Panc1 (cell line): Measurements from ENCODE around the gene KIF4B. TPM values are rescaled to one million over a fixed set of nuclear protein-coding genes. Genes with fewer than 3 reads are reported as not detected.

Source experiments
- ATAC-seq: fragments of 200-7000 bp; cut with Tn5 transposase; 2 replicates; pipeline ENCODE4 v1.9.1; 2020; ENCODE audit warnings: mild to moderate bottlenecking, moderate library complexity
- BruUV-seq: library from RNA; stranded (reverse); fragments of 400-500 nt; replicated peaks from 2 replicates; lab custom pipeline; 2021; lab: Mats Ljungman, UMichigan
- CTCF ChIA-PET: fragments of 300-600 bp; sonication (Branson Sonifier 250); formaldehyde crosslinking; loops from one replicate; lab custom pipeline; 2022; ENCODE audit warnings: antibody characterized with exemption; lab: Charles Lee
- POLR2A ChIA-PET: fragments of 300-600 bp; sonication (Branson Sonifier 250); formaldehyde crosslinking; loops from one replicate; lab custom pipeline; 2022; ENCODE audit warnings: antibody characterized with exemption; lab: Charles Lee
- DNase-seq: peaks from one replicate; pipeline ENCODE4 v3.0.0-alpha.2; 2010; ENCODE audit warnings: low read depth, low spot score
- H3K27ac ChIP-seq: 2 replicates; pipeline ENCODE4 v1.5.1; 2011; ENCODE audit warnings: mild to moderate bottlenecking, low read length, inconsistent platforms
- H3K27me3 ChIP-seq: fragments of 200-500 bp; sonication (Bioruptor generic); 2 replicates; pipeline ENCODE4 v1.6.0; 2014; ENCODE audit warnings: low read length, inconsistent platforms; ENCODE audit not compliant: control insufficient read depth, insufficient read depth
- H3K36me3 ChIP-seq: fragments of 200-500 bp; sonication (Bioruptor generic); 2 replicates; pipeline ENCODE4 v1.5.1; 2014; ENCODE audit warnings: inconsistent platforms, mild to moderate bottlenecking, low read length, moderate library complexity; ENCODE audit not compliant: control insufficient read depth, insufficient read depth
- H3K4me1 ChIP-seq: 2 replicates; pipeline ENCODE4 v1.5.1; 2011; ENCODE audit warnings: inconsistent platforms, mild to moderate bottlenecking, low read length, moderate library complexity; ENCODE audit not compliant: control insufficient read depth, insufficient read depth
- H3K4me3 ChIP-seq, 2 experiments: 2 replicates each; pipeline ENCODE4 v1.5.1; 2011 to 2012; ENCODE audit warnings: low read depth in 2 of 2, low read length in 2 of 2, mild to moderate bottlenecking in 2 of 2, inconsistent platforms in 1 of 2, moderate library complexity in 1 of 2
- H3K9me3 ChIP-seq: fragments of 200-500 bp; sonication (Bioruptor generic); 2 replicates; pipeline ENCODE4 v1.5.1; 2014; ENCODE audit warnings: low read depth, mild to moderate bottlenecking, inconsistent platforms, low read length, moderate library complexity; ENCODE audit not compliant: control insufficient read depth, insufficient read depth
- POLR2AphosphoS5 ChIP-seq: IDR thresholded peaks from 2 replicates; pipeline ENCODE4 v1.6.1; 2012; ENCODE audit warnings: mild to moderate bottlenecking, low read depth, low read length, moderate library complexity
- SIN3A ChIP-seq: IDR thresholded peaks from 2 replicates; pipeline ENCODE4 v1.6.1; 2012; ENCODE audit warnings: low read depth, mild to moderate bottlenecking, low read length, moderate library complexity, borderline replicate concordance; ENCODE audit not compliant: insufficient read depth
- TCF7L2 ChIP-seq: IDR thresholded peaks from 2 replicates; pipeline ENCODE4 v1.6.1; 2011; ENCODE audit warnings: mild to moderate bottlenecking, low read depth, low read length, inconsistent platforms
- in situ Hi-C: cut with HindIII; loops from 2 replicates; pipeline ENCODE4 v1.10.0; 2016; ENCODE audit warnings: low sequenced_read_pairs, low pct_unique_long_range_greater_than_20kb
- intact Hi-C: fragments of 100-400 bp; cut with micrococcal nuclease; formaldehyde crosslinking; loops from one replicate; pipeline ENCODE4 v1.10.0; 2022; ENCODE audit not compliant: unreplicated experiment
- total RNA-seq: library from RNA; stranded (reverse); gene quantifications from one replicate; pipeline ENCODE4 v1.2.1, GENCODE V29; 2021; ENCODE audit not compliant: unreplicated experiment
- TF ChIP-seq, protein P1 (sequence below), 2 experiments: IDR thresholded peaks; 2 replicates each; pipeline ENCODE4 v1.6.1; 2011 to 2012; ENCODE audit warnings: low read depth in 2 of 2, control low read depth in 1 of 2, low read length in 1 of 2, mild to moderate bottlenecking in 1 of 2, moderate library complexity in 1 of 2; ENCODE audit not compliant: insufficient read depth in 1 of 2
- TF ChIP-seq, protein P2 (sequence below): fragments of 450-650 bp; IDR thresholded peaks from 2 replicates; pipeline ENCODE4 v1.5.1; 2017; ENCODE audit warnings: mild to moderate bottlenecking

KIF4B gene
- total RNA-seq, 1 experiment from 2014 or later = 0.10 TPM

DNA sequence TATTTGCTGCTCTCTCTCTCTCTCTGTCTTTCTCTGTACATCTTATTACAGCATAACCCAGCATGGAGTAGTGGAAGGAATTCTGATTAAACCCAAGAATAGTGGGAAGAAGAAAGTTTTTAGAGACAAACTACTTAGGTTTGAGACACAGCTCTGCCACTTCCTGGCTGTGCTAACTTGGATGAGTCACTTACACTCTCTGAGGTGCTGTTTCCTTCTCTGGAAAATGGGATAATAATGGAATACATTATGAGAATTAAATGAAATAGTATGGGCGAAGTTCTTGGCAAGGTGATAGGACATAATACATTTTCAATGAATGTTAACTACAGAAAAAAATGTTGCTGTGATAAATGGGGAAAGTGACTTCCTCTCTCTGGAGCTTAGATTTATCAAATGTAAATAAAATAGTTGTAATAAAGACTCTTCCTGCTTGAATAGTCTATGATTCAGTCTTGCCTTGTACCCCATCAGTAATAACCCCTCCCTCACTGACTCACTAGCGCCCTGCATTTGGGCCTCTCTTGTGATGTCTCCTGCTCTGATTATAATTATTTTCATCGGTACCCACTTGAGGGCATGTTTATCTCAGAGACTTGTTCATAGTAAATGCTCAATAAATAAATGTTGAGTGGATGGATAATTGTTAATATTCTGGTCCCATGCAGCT, 27.6 kb downstream of the KIF4B start:
- H3K4me3 ChIP-seq = no peak overlapping the region
- intact Hi-C loops = no loop called here
- POLR2A ChIA-PET = no interaction called here
- H3K27me3 ChIP-seq = peaks cover 9% of the 10 kb centered on the region; the same call in 1 of the 2 replicates
- no peaks in the 10 kb centered on the region for H3K36me3 ChIP-seq
- in situ Hi-C loops = no loop called here
- no peaks in the 10 kb centered on the region for H3K4me1 ChIP-seq
- no peaks in the 10 kb centered on the region for H3K9me3 ChIP-seq
- no TSS peak for BruUV-seq
- no peak overlapping the region for H3K27ac ChIP-seq
- DNase-seq = no peak
- CTCF ChIA-PET = no interaction called here
- ATAC-seq = no peak
- TF ChIP-seq, protein P1, sequence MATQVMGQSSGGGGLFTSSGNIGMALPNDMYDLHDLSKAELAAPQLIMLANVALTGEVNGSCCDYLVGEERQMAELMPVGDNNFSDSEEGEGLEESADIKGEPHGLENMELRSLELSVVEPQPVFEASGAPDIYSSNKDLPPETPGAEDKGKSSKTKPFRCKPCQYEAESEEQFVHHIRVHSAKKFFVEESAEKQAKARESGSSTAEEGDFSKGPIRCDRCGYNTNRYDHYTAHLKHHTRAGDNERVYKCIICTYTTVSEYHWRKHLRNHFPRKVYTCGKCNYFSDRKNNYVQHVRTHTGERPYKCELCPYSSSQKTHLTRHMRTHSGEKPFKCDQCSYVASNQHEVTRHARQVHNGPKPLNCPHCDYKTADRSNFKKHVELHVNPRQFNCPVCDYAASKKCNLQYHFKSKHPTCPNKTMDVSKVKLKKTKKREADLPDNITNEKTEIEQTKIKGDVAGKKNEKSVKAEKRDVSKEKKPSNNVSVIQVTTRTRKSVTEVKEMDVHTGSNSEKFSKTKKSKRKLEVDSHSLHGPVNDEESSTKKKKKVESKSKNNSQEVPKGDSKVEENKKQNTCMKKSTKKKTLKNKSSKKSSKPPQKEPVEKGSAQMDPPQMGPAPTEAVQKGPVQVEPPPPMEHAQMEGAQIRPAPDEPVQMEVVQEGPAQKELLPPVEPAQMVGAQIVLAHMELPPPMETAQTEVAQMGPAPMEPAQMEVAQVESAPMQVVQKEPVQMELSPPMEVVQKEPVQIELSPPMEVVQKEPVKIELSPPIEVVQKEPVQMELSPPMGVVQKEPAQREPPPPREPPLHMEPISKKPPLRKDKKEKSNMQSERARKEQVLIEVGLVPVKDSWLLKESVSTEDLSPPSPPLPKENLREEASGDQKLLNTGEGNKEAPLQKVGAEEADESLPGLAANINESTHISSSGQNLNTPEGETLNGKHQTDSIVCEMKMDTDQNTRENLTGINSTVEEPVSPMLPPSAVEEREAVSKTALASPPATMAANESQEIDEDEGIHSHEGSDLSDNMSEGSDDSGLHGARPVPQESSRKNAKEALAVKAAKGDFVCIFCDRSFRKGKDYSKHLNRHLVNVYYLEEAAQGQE (IDR thresholded peaks at IDR 0.05; ENCODE audit: insufficient read depth in 1 of 2, low read depth in 2 of 2, low read length in 1 of 2) = no peak
- TF ChIP-seq TCF7L2 = no peak
- TF ChIP-seq, protein P2, sequence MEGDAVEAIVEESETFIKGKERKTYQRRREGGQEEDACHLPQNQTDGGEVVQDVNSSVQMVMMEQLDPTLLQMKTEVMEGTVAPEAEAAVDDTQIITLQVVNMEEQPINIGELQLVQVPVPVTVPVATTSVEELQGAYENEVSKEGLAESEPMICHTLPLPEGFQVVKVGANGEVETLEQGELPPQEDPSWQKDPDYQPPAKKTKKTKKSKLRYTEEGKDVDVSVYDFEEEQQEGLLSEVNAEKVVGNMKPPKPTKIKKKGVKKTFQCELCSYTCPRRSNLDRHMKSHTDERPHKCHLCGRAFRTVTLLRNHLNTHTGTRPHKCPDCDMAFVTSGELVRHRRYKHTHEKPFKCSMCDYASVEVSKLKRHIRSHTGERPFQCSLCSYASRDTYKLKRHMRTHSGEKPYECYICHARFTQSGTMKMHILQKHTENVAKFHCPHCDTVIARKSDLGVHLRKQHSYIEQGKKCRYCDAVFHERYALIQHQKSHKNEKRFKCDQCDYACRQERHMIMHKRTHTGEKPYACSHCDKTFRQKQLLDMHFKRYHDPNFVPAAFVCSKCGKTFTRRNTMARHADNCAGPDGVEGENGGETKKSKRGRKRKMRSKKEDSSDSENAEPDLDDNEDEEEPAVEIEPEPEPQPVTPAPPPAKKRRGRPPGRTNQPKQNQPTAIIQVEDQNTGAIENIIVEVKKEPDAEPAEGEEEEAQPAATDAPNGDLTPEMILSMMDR = no peak

DNA sequence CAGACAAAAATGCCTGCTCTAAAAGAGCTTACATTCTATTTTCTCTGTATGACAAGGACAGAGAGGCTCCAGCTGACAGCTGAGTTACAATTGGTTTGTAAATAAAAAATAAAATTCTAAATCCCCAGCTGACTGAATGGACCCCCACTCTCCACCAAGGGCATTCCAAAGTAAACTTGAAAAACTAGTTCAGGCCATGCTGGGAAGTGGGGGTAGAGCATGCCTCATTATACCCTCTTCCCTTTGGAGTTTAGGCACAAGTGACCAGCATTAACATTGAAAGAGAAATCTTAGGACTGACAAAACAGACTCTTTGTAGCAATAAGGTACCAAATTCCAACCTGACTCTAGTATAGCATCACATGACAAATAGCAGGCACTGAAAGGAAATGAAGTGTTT, 31.0 kb downstream of the KIF4B start:
- no peak for ATAC-seq
- no peak for TF ChIP-seq POLR2AphosphoS5
- TF ChIP-seq TCF7L2 = no peak
- TF ChIP-seq, protein P1 (IDR thresholded peaks at IDR 0.05; ENCODE audit: insufficient read depth in 1 of 2, low read depth in 2 of 2, low read length in 1 of 2) = no peak
- no peak for TF ChIP-seq SIN3A
- TF ChIP-seq, protein P2 = no peak

More for the DNA sequence above, 31.0 kb downstream of the KIF4B start:
- ChIA-PET CTCF (no interaction called here), POLR2A (no interaction called here)
- Histone ChIP-seq H3K27ac (no peak overlapping the region), H3K4me3 (no peak overlapping the region), H3K4me1 (no peaks in the 10 kb centered on the region), H3K36me3 (no peaks in the 10 kb centered on the region), H3K27me3 (peaks cover 9% of the 10 kb centered on the region; the same call in 1 of the 2 replicates), H3K9me3 (no peaks in the 10 kb centered on the region)
- no peak for DNase-seq
- no TSS peak for BruUV-seq
- intact Hi-C loops = no loop called here
- in situ Hi-C loops = no loop called here
